COLO668 (cell line): Measurements from ENCODE around the gene CASP7.
"Not testable (repeated sequence)": the region's sequence is repeated elsewhere in the genome, so short reads cannot be mapped to it uniquely, and the experiment has no call there.

Source experiments
- DNase-seq: peaks from one replicate; lab custom pipeline; 2025; ENCODE audit not compliant: unreplicated experiment; lab: John Stamatoyannopoulos, UW

CASP7 gene

GRCh38 chr10:113752553-113752952, 72.8 kb downstream of the CASP7 start:
- no peak for DNase-seq

- DNase-seq, result no peak
Observed at GRCh38 chr10:113753020-113753692, 73.4 kb downstream of the CASP7 start.

- DNase-seq, result no peak
Observed at GRCh38 chr10:113754125-113754524, 74.4 kb downstream of the CASP7 start.

GRCh38 chr10:113754768-113755167, 75.1 kb downstream of the CASP7 start:
- DNase-seq, result no peak

GRCh38 chr10:113756940-113757543, 77.3 kb downstream of the CASP7 start:
- DNase-seq, result no peak

- no peak for DNase-seq
Observed at GRCh38 chr10:113762083-113762482, 82.4 kb downstream of the CASP7 start.

- no peak for DNase-seq
Observed at GRCh38 chr10:113764582-113764981, 84.9 kb downstream of the CASP7 start.

- no peak for DNase-seq
Observed at GRCh38 chr10:113765910-113766309, 86.2 kb downstream of the CASP7 start.

- no peak for DNase-seq
Observed at GRCh38 chr10:113767222-113767621, 87.5 kb downstream of the CASP7 start.

GRCh38 chr10:113770346-113770745, 90.6 kb downstream of the CASP7 start:
- DNase-seq, result no peak

GRCh38 chr10:113771131-113771530, 91.4 kb downstream of the CASP7 start:
- not testable (repeated sequence) for DNase-seq

- no peak for DNase-seq
Observed at GRCh38 chr10:113775686-113776294, 96.1 kb downstream of the CASP7 start.

- no peak for DNase-seq
Observed at GRCh38 chr10:113776553-113776952, 96.8 kb downstream of the CASP7 start.
